K562 (cell line): ENCODE measurements around the gene PDPK1. TPM values are rescaled to one million over a fixed set of nuclear protein-coding genes. Genes with fewer than 3 reads are reported as not detected.

ENCODE experiments used
- ATAC-seq: fragments of 200-7000 bp; cut with Tn5 transposase; 3 replicates; pipeline ENCODE4 v1.9.1; 2020; ENCODE audit warnings: moderate library complexity
- BruUV-seq: library from RNA; stranded (reverse); fragments of 400-500 nt; replicated peaks from 2 replicates; lab custom pipeline; 2021; lab: Mats Ljungman, UMichigan
- CTCF ChIA-PET: fragments of 300-600 bp; formaldehyde crosslinking; extraction: SDS; loops from one replicate; lab custom pipeline; 2021; ENCODE audit warnings: low intra/inter-chr PET ratio; lab: Yijun Ruan, JAX
- POLR2A ChIA-PET: fragments of 300-600, 350-650 bp; sonication (Branson Sonifier 250); formaldehyde crosslinking; extraction: SDS; loops from one replicate; lab custom pipeline; 2021; ENCODE audit warnings: antibody characterized with exemption, inconsistent platforms; lab: Yijun Ruan, JAX
- DNase-seq, 4 experiments: peaks; one replicate each; pipeline versions ENCODE4 v3.0.0 to v3.0.0-alpha.2; 2011 to 2018; ENCODE audit warnings: low spot score in 3 of 4, mixed read lengths in 3 of 4; ENCODE audit errors: extremely low read depth in 1 of 4
- FAIRE-seq: peaks from 2 replicates; lab custom pipeline; 2011; peaks lifted over from hg19 to GRCh38; lab: Jason Lieb, UNC
- H2AFZ ChIP-seq: 2 replicates; pipeline ENCODE4 v1.6.0; 2011; ENCODE audit warnings: low read depth, low read length, control low read depth, inconsistent platforms
- H3K27ac ChIP-seq: fragments of 200-600 bp; 3 replicates; pipeline ENCODE4 v1.8.0; 2011; ENCODE audit warnings: low read depth, mild to moderate bottlenecking, control low read depth, inconsistent platforms, low read length, moderate library complexity, mixed read lengths; ENCODE audit errors: extremely low read depth
- H3K27me3 ChIP-seq, 2 experiments: fragments of 300-600 bp in 1 of 2; 2 replicates in 1 of 2; 3 replicates in 1 of 2; pipeline versions ENCODE4 v1.6.0 to v1.8.0; 2011; ENCODE audit warnings: inconsistent platforms in 2 of 2, low read length in 2 of 2, mild to moderate bottlenecking in 1 of 2, mixed read lengths in 1 of 2, moderate library complexity in 1 of 2; ENCODE audit not compliant: control insufficient read depth in 2 of 2, insufficient read depth in 2 of 2
- H3K36me3 ChIP-seq: fragments of 300-600 bp; 3 replicates; pipeline ENCODE4 v1.8.0; 2011; ENCODE audit warnings: mild to moderate bottlenecking, low read length, inconsistent platforms; ENCODE audit not compliant: control insufficient read depth, insufficient read depth
- H3K4me1 ChIP-seq, 2 experiments: fragments of 200-600 bp in 1 of 2; replicated peaks in 1 of 2; 2 replicates in 1 of 2; 3 replicates in 1 of 2; pipeline versions ENCODE4 v1.5.1 to v1.8.0; 2011; ENCODE audit warnings: inconsistent platforms in 2 of 2, low read length in 2 of 2, mild to moderate bottlenecking in 1 of 2, mixed read lengths in 1 of 2, moderate library complexity in 1 of 2; ENCODE audit not compliant: control insufficient read depth in 2 of 2, insufficient read depth in 2 of 2
- H3K4me2 ChIP-seq: 2 replicates; pipeline ENCODE4 v1.6.1; 2011; ENCODE audit warnings: low read length, control low read depth, inconsistent platforms, mixed read lengths; ENCODE audit not compliant: insufficient read depth
- H3K4me3 ChIP-seq: fragments of 200-600 bp; sonication (generic), shearing (Covaris generic); 2 replicates; pipeline ENCODE4 v1.5.1; 2016; ENCODE audit warnings: control low read depth, inconsistent platforms
- H3K79me2 ChIP-seq: fragments of 200-600 bp; 3 replicates; pipeline ENCODE4 v1.8.0; 2011; ENCODE audit warnings: low read length, inconsistent platforms; ENCODE audit not compliant: control insufficient read depth, insufficient read depth
- H3K9ac ChIP-seq, 2 experiments: 2 replicates each; pipeline versions ENCODE4 v1.6.0 to v1.6.1; 2011; ENCODE audit warnings: low read depth in 2 of 2, low read length in 2 of 2, control low read depth in 1 of 2, inconsistent platforms in 1 of 2, mild to moderate bottlenecking in 1 of 2, mixed read lengths in 1 of 2; ENCODE audit not compliant: insufficient read depth in 1 of 2
- H3K9me1 ChIP-seq: one replicate; pipeline ENCODE4 v1.6.0; 2011; ENCODE audit warnings: inconsistent platforms, mild to moderate bottlenecking, low read length, moderate library complexity; ENCODE audit not compliant: control insufficient read depth, insufficient read depth
- H3K9me3 ChIP-seq: replicated peaks from 2 replicates; pipeline ENCODE4 v1.5.1; 2011; ENCODE audit warnings: low read depth, low read length, inconsistent platforms; ENCODE audit not compliant: control insufficient read depth, insufficient read depth
- H4K20me1 ChIP-seq: replicated peaks from 2 replicates; pipeline ENCODE4 v1.6.1; 2011; ENCODE audit warnings: low read length, inconsistent platforms, mixed read lengths; ENCODE audit not compliant: control insufficient read depth, insufficient read depth
- BACH1 ChIP-seq: fragments of 200-800 bp; sonication (Bioruptor generic); IDR thresholded peaks from 2 replicates; pipeline ENCODE4 v1.6.1; 2016; ENCODE audit warnings: missing genetic modification characterization, missing compliant biosample characterization
- FOXO4 ChIP-seq: fragments of 450-650 bp; formaldehyde crosslinking; IDR thresholded peaks from 2 replicates; pipeline ENCODE4 v1.4.0; 2020; ENCODE audit warnings: mild to moderate bottlenecking, moderate library complexity
- MXD1 ChIP-seq: fragments of 250-450 bp; sonication (Bioruptor Pico); IDR thresholded peaks from 2 replicates; pipeline ENCODE4 v1.8.0; 2021; ENCODE audit warnings: borderline replicate concordance, mild to moderate bottlenecking, moderate library complexity; ENCODE audit not compliant: poor library complexity, severe bottlenecking
- NEUROD1 ChIP-seq: fragments of 150-350 bp; IDR thresholded peaks from 2 replicates; pipeline ENCODE4 v1.6.1; 2014; ENCODE audit warnings: borderline replicate concordance, low read length, low read depth; ENCODE audit not compliant: partially characterized antibody
- SIRT6 ChIP-seq: IDR thresholded peaks from one replicate; pipeline ENCODE4 v1.6.1; 2012; ENCODE audit warnings: low read depth, mild to moderate bottlenecking, control low read depth, inconsistent platforms, low read length, moderate library complexity
- SLC30A9 ChIP-seq: fragments of 250-450 bp; sonication (Bioruptor Pico); IDR thresholded peaks from 2 replicates; pipeline ENCODE4 v1.8.0; 2022; ENCODE audit warnings: mild to moderate bottlenecking, moderate library complexity
- ZNF140 ChIP-seq: fragments of 250-450 bp; sonication (Bioruptor Pico); IDR thresholded peaks from 2 replicates; pipeline ENCODE4 v1.8.0; 2021; ENCODE audit warnings: moderate library complexity, mild to moderate bottlenecking, inconsistent platforms
- ZNF165 ChIP-seq: fragments of 250-450 bp; sonication (Bioruptor Pico); IDR thresholded peaks from 2 replicates; pipeline ENCODE4 v1.4.0; 2020; ENCODE audit warnings: borderline replicate concordance
- ZSCAN29 ChIP-seq: fragments of 450-650 bp; IDR thresholded peaks from 2 replicates; pipeline ENCODE4 v1.6.1; 2017
- WGBS: fragments of 100-300 bp; shearing (Covaris generic); methylation state at CpG from one replicate; pipeline ENCODE4 v1.1.6; 2016; ENCODE audit warnings: low coverage, mixed read lengths; ENCODE audit not compliant: insufficient coverage; ENCODE audit errors: missing lambda C conversion rate; 5-methylcytosine and 5-hydroxymethylcytosine counted together
- in situ Hi-C: fragments of 300-500 bp; cut with MboI; formaldehyde crosslinking; loops from 4 replicates; pipeline ENCODE4 v1.15.0; 2018; ENCODE audit warnings: inconsistent platforms, mixed read lengths
- intact Hi-C: fragments of 100-400 bp; cut with micrococcal nuclease; formaldehyde crosslinking; loops from 2 replicates; pipeline ENCODE4 v1.14.2; 2022
- polyA plus RNA-seq, 8 experiments: library from polyadenylated mRNA; depleted of rRNA in 4 of 8; stranded (reverse) in 5 of 8; unstranded in 3 of 8; fragments of >200 nt; fragmentation: Nextera tagmentation in 2 of 8; fragmentation: Illumina TruSeq in 1 of 8; extraction: Ambion mirVana in 2 of 8; extraction: Trizol in 1 of 8; gene quantifications; 2 replicates each; pipeline versions ENCODE4 v1.2.1 to v1.2.3, GENCODE V29; 2011 to 2014; ENCODE audit warnings: inconsistent platforms in 1 of 8, missing spikeins in 1 of 8
- total RNA-seq, 7 experiments: library from RNA; depleted of rRNA in 6 of 7; stranded (reverse); fragments of >200 nt in 6 of 7; fragmentation: Illumina TruSeq in 2 of 7; extraction: Trizol in 2 of 7; gene quantifications; 2 replicates each; pipeline versions ENCODE4 v1.2.1 to v1.2.3, GENCODE V29; 2011 to 2021; ENCODE audit warnings: low replicate concordance in 1 of 7
- TF ChIP-seq, protein P1 (sequence below): fragments of 250-450 bp; sonication (Bioruptor Pico); IDR thresholded peaks from 2 replicates; pipeline ENCODE4 v1.8.0; 2022; ENCODE audit warnings: inconsistent platforms
- TF ChIP-seq, protein P2 (sequence below): sonication (generic); formaldehyde crosslinking; IDR thresholded peaks from 2 replicates; pipeline ENCODE4 v1.8.0; 2022; ENCODE audit warnings: mild to moderate bottlenecking, missing genetic modification reagents
- TF ChIP-seq, protein P3 (sequence below): sonication (generic); formaldehyde crosslinking; IDR thresholded peaks from 2 replicates; pipeline ENCODE4 v1.9.0; 2022; ENCODE audit warnings: mild to moderate bottlenecking, missing genetic modification reagents
- TF ChIP-seq, protein P4 (sequence below): fragments of 250-450 bp; sonication (Bioruptor Pico); IDR thresholded peaks from 2 replicates; pipeline ENCODE4 v1.4.0; 2020

The PDPK1 gene
- total and polyA plus RNA-seq, 9 of the 15 experiments (the other 6 are each of a cell fraction or from before 2014, with no cell fraction given), result 4.0 to 37.2 (median 18.7) TPM

- TF ChIP-seq, protein P1, sequence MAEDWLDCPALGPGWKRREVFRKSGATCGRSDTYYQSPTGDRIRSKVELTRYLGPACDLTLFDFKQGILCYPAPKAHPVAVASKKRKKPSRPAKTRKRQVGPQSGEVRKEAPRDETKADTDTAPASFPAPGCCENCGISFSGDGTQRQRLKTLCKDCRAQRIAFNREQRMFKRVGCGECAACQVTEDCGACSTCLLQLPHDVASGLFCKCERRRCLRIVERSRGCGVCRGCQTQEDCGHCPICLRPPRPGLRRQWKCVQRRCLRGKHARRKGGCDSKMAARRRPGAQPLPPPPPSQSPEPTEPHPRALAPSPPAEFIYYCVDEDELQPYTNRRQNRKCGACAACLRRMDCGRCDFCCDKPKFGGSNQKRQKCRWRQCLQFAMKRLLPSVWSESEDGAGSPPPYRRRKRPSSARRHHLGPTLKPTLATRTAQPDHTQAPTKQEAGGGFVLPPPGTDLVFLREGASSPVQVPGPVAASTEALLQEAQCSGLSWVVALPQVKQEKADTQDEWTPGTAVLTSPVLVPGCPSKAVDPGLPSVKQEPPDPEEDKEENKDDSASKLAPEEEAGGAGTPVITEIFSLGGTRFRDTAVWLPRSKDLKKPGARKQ, result no peak
- TF ChIP-seq FOXO4, result no peak
- TF ChIP-seq ZSCAN29, result no peak
- no peak for TF ChIP-seq NEUROD1
- TF ChIP-seq, all 486 proteins: peak for 0
Observed at GRCh38 chr16:2489581-2489980, 48.2 kb upstream of the PDPK1 start (continued).

DNA sequence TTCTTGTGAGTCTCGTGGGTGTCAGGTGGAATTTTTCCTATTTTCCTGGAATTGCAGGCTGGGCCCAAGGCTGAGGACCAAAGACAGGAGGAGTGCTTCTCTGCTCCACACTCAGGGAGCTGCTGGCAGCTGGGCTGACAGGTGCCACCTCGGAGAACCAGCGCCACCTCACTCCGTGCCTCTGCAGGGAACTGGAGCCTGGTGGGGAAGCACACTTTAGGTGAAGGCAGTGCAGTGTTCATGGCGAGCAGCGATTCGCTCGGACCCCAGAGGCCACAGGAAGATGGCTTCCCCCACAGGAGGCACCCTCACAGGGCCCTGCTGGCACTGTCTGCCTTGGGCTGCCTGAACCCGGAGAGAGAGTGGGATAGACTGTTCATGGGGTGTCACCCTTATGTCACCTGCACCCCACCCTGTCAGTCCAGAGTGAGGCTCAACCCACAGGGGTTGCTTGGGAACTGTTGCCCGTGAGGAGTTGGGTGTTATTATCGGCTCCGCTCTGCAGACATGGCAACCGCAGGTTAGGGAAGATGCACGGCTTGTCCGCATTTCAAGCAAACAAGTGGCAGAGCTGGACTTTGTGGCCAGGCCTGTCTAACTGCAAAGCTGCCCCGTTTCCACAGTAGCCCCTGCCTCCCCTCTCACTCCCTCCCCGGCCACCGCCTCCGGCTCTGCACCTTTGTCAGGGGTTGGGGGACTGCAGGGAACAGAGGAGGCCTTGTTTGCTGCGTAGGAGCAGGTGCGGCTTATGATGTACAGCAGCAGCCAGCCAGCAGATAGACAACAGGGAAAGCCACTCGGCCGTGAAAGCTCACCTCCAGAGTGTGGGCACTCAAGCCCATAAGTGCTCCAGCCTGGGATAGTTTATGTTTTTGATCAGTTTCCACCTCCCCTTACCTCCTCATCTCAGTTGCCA is 47.4 kb upstream of the PDPK1 start:
- H3K4me1 ChIP-seq, result peaks cover 7 to 45% of the 10 kb centered on the region in 2 experiments
- no peak overlapping the region for H2AFZ ChIP-seq
- 89% methylated on average over 20 of the region's 23 CpGs for WGBS
- H3K4me2 ChIP-seq, result no peak overlapping the region
- H3K4me3 ChIP-seq, result no peak overlapping the region
- peaks cover 41% of the 10 kb centered on the region for H3K79me2 ChIP-seq
- intact Hi-C loops, result no loop called here
- no peaks in the 10 kb centered on the region for H3K27me3 ChIP-seq
- H3K9me3 ChIP-seq, result no peaks in the 10 kb centered on the region
- peaks cover 29% of the 10 kb centered on the region; the same call in 2 of the 3 replicates for H3K36me3 ChIP-seq
- H3K9ac ChIP-seq, result peak overlapping the region in 1 of 2 experiments; percentile 74; a peak in 2 of 4 replicates
- H4K20me1 ChIP-seq, result peaks cover 2% of the 10 kb centered on the region; the same call in 1 of the 2 replicates
- TF ChIP-seq SIRT6 (no peak), SLC30A9 (CRISPR knock-in tag) (no peak), ZNF140 (CRISPR knock-in tag) (no peak), BACH1 (tag) (no peak), MXD1 (CRISPR knock-in tag) (no peak), ZNF165 (CRISPR knock-in tag) (no peak)
- TF ChIP-seq, protein P2, sequence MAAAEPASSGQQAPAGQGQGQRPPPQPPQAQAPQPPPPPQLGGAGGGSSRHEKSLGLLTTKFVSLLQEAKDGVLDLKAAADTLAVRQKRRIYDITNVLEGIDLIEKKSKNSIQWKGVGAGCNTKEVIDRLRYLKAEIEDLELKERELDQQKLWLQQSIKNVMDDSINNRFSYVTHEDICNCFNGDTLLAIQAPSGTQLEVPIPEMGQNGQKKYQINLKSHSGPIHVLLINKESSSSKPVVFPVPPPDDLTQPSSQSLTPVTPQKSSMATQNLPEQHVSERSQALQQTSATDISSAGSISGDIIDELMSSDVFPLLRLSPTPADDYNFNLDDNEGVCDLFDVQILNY (CRISPR knock-in tag), result no peak
- TF ChIP-seq, protein P3, sequence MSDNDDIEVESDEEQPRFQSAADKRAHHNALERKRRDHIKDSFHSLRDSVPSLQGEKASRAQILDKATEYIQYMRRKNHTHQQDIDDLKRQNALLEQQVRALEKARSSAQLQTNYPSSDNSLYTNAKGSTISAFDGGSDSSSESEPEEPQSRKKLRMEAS, result no peak
- TF ChIP-seq, protein P4, sequence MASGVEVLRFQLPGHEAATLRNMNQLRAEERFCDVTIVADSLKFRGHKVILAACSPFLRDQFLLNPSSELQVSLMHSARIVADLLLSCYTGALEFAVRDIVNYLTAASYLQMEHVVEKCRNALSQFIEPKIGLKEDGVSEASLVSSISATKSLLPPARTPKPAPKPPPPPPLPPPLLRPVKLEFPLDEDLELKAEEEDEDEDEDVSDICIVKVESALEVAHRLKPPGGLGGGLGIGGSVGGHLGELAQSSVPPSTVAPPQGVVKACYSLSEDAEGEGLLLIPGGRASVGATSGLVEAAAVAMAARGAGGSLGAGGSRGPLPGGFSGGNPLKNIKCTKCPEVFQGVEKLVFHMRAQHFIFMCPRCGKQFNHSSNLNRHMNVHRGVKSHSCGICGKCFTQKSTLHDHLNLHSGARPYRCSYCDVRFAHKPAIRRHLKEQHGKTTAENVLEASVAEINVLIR (CRISPR knock-in tag), result no peak
- DNase-seq (no peak), FAIRE-seq (no peak), ATAC-seq (no peak)
- POLR2A ChIA-PET, result no interaction called here
- no TSS peak for BruUV-seq
- CTCF ChIA-PET, result no interaction called here
- in situ Hi-C loops, result no loop called here
- no peaks in the 10 kb centered on the region for H3K9me1 ChIP-seq
- H3K27ac ChIP-seq, result no peak overlapping the region; the same call in 2 of the 3 replicates
